ENCODE measurements around the gene MRPL16.

GRCh38 chr11:59783632-59784090 is 26.9 kb downstream of the MRPL16 start:
- TF ChIP-seq ZNF503 (CRISPR knock-in tag; IDR thresholded peaks at IDR 0.05): no peak
- no peak for TF ChIP-seq REST (IDR thresholded peaks at IDR 0.05; ENCODE audit: borderline replicate concordance in 1 of 2, low read depth in 1 of 2, low read length in 2 of 2)
- no peak for TF ChIP-seq ZHX1 (CRISPR knock-in tag; IDR thresholded peaks at IDR 0.05; ENCODE audit: low read depth)
- no peak for TF ChIP-seq ZNF691 (CRISPR knock-in tag; IDR thresholded peaks at IDR 0.05; ENCODE audit: borderline replicate concordance, low read depth)
- no peak for TF ChIP-seq SMC3 (IDR thresholded peaks at IDR 0.05; ENCODE audit: low read length)
- TF ChIP-seq RNF2 (conservative IDR thresholded peaks at IDR 0.05; ENCODE audit: low read depth): no peak
- TF ChIP-seq RFX1 (IDR thresholded peaks at IDR 0.05): no peak
- no peak for TF ChIP-seq CTCF (CRISPR knock-in tag; IDR thresholded peaks at IDR 0.05)
